ENCODE results near the gene RBBP9.
"Not testable (repeated sequence)": the region's sequence is repeated elsewhere in the genome, so short reads cannot be mapped to it uniquely, and the experiment has no call there.

RBBP9 gene

GRCh38 chr20:18496740-18497592, at the start of gene RBBP9:
Gene RBBP9 (minus strand): TSS chr20:18497225. CDS start chr20:18497167, 58 bp downstream.
- peak; percentile 92 for DNase-seq

GRCh38 chr20:18545566-18545965, 48.5 kb upstream of the RBBP9 start:
- DNase-seq: no peak

- DNase-seq: no peak
These were observed 46.9 kb upstream of the RBBP9 start for GRCh38 chr20:18543932-18544331.

- no peak for DNase-seq
These were observed 46.2 kb upstream of the RBBP9 start for GRCh38 chr20:18543216-18543615.

GRCh38 chr20:18541741-18542140, 44.7 kb upstream of the RBBP9 start:
- DNase-seq: no peak

GRCh38 chr20:18537651-18538050, 40.6 kb upstream of the RBBP9 start:
- DNase-seq: no peak

- DNase-seq: no peak
These were observed 37.1 kb upstream of the RBBP9 start for GRCh38 chr20:18533978-18534644.

- DNase-seq: no peak
These were observed 36.5 kb upstream of the RBBP9 start for GRCh38 chr20:18533491-18533890.

GRCh38 chr20:18532626-18533025, 35.6 kb upstream of the RBBP9 start:
- DNase-seq: no peak

- no peak for DNase-seq
These were observed 32.0 kb upstream of the RBBP9 start for GRCh38 chr20:18529041-18529440.

GRCh38 chr20:18527836-18528235, 30.8 kb upstream of the RBBP9 start:
- DNase-seq: no peak

GRCh38 chr20:18527339-18527738, 30.3 kb upstream of the RBBP9 start:
- no peak for DNase-seq

- not testable (repeated sequence) for DNase-seq
These were observed 29.7 kb upstream of the RBBP9 start for GRCh38 chr20:18526761-18527160.

- no peak for DNase-seq
These were observed 27.6 kb upstream of the RBBP9 start for GRCh38 chr20:18524646-18525045.

GRCh38 chr20:18523066-18523465, 26.0 kb upstream of the RBBP9 start:
- no peak for DNase-seq

GRCh38 chr20:18522066-18522465, 25.0 kb upstream of the RBBP9 start:
- DNase-seq: not testable (repeated sequence)

GRCh38 chr20:18515973-18516372, 18.9 kb upstream of the RBBP9 start:
- no peak for DNase-seq

- DNase-seq: no peak
These were observed 17.1 kb upstream of the RBBP9 start for GRCh38 chr20:18514127-18514526.

- no peak for DNase-seq
These were observed 16.2 kb upstream of the RBBP9 start for GRCh38 chr20:18513208-18513607.

GRCh38 chr20:18511571-18511970, 14.5 kb upstream of the RBBP9 start:
- DNase-seq: no peak

- DNase-seq: peak; percentile 98
These were observed 10.5 kb upstream of the RBBP9 start, which contains the start of gene SEC23B for GRCh38 chr20:18507218-18508191. Gene SEC23B (plus strand): TSS chr20:18507940. CDS start chr20:18510836, 2,896 bp downstream.

GRCh38 chr20:18506744-18507143, 9.7 kb upstream of the RBBP9 start:
- DNase-seq: no peak
